DMS79 treated with DMSO at 0.1 percent for 48 hours (cell line): ENCODE data around the gene ANAPC10.
A peak's percentile ranks its signal among the peaks of the same experiment; 100 is the strongest.
"Not testable (repeated sequence)": the region's sequence is repeated elsewhere in the genome, so short reads cannot be mapped to it uniquely, and the experiment has no call there.

Experiments used
- DNase-seq: peaks from one replicate; lab custom pipeline; 2025; lab: John Stamatoyannopoulos, UW

ANAPC10 gene

DNA sequence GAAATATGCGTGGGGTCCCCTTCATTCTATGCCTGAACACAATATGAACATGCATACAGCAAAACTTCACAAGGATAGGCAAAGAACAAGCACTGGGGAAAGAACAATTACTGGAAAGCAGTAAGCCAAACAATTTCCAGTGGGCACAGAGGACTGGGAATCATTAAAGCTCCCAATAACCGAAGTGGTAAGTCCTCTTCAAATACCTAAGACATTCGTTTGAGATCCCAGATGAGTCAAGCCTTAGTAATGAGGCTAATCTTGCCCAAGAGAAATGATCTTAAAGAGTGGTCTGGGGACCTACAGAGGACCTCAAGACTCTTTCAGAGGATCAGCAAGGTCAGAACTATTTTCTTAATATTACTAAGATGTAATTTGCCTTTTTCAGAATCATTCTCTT is 28.6 kb downstream of the ANAPC10 start:
- no peak for DNase-seq

- DNase-seq: no peak
Observed at GRCh38 chr4:145066063-145066501, 31.9 kb downstream of the ANAPC10 start.

DNA sequence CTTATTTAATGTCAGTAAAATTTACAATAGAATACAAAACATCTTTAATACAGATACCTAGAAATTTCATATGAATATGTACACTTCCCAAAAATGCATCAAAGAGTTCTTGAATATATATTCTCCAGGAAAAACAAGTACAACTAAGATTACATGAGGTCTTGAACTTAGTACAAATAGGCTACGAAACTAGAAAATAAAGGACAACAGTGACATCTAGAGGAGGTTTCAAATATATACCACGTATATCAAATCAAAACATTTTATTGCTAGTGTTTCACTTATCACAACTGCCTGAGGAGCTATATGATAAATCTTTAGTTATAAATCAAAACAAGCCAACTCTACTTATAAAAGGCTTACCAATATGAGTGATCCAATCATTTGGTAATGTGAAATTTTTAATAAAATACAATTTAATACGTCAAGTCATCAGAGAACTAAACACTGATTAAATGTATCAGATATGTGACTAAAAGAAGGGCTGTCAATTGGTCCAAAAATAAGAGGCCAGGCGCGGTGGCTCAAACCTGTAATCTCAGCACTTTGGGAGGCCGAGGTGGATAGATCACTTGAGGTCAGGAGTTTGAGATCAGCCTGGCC is 36.6 kb downstream of the ANAPC10 start:
- peak; percentile 10 for DNase-seq

DNA sequence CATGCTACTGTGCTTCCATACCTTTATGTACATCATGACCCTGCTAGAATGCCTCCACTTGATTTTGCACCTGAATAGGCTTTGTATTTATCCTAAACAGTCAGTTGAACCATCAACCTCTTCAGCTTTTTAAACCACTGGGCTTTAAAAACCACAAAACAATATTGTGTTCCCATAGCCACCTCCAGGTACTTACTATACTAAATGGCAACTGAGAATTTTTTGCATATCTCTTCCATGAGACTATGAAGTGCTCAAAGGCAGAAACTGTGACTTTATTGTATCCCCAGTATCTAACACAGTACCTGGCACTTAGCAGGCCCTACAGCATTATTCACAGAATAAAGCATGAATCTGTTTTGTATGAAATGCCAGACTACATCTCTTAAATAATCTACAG is 39.7 kb downstream of the ANAPC10 start:
- no peak for DNase-seq

DNA sequence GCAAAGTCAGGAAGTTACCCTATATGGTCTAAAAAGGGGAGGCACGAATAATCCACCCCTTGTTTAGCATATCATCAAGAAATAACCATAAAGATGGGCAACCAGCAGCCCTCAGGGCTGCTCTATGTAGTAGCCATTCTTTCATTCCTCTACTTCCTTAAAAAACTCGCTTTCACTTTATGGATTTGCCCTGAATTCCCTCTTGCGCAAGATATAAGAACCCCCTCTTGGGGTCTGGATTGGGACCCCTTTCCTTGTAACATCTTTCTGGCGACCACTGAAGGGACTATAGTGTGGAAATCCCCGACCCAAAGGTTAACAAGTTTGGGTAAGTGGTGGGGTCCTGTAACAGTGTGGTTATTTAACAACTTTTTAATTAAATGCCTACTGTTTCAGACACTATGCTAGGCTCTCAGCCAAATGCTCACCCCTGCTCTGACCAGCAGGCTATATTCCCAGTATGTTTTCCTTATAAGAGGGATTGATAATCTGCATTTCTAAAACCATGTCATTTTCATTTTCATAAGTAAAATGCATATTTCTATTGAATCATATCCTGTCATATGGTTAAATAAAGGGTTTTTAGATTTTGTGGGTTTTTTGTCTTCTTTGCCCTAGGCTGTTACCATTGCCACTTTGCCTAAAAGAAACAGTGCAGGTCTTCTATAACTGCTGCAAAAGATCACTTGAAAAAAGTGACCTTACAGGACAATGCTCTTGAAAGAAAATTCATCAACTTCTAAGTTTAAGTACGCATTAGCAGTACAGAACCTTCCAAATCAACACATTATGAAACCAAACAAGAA is 41.5 kb downstream of the ANAPC10 start:
- DNase-seq: no peak

GRCh38 chr4:145055533-145056257 is 42.3 kb downstream of the ANAPC10 start:
- no peak for DNase-seq

- DNase-seq: no peak
Observed at GRCh38 chr4:145049241-145049640, 48.8 kb downstream of the ANAPC10 start.

DNA sequence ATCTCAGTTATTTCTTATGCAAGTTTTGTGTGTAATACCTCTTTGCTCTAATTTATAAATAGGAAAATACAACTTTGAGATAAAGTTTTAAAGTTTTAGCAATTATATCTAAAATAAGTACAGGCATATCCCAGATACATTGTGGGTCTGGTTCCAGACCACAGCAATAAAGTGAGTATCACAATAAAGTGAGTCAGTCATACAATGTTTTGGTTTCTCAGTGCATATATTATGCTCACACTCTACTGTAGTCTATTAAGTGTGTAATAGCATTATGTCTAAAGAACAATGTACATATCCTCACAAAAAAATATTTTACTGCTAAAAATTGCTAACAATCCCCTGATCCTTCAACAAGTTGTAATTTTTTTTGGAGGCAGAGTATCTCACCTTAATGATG is 49.2 kb downstream of the ANAPC10 start:
- DNase-seq: no peak

GRCh38 chr4:145047151-145047550 is 50.8 kb downstream of the ANAPC10 start:
- DNase-seq: no peak

DNA sequence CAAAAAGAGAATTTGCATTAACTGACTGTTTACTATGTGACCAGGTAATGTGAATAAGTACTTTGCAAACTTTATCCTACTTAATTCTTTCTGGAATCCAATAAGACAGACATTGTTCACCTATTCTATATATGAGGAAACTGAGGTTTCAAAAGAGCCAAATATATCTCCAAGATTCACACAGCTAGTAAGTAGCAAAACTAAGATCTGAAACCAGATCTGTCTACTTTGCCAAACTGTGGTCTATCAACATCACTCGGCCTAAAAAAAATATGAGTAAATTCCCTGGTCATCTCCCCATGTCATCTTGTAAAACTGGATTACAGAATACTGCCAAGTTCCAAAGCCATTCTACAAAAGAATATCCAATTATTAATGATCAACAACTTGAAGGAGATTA is 52.8 kb downstream of the ANAPC10 start:
- DNase-seq: no peak

DNA sequence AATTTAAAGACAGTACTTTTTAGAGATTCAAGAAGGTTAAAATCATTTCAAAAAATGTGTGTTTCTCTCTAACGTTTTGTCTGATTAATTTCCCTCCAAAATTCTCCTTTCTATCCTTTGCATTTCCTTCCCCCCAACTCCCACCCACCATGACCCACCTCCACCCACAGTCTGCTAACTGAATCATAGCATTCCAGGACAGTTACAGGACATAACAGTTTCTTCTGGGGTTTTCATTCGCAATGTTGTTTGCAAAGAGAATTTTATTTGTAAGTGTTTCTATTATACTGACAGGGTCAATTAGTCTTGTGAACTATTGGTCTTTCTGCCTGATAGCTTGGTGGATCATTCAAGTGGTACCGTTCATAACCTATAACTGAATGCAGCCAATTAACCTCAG is 53.7 kb downstream of the ANAPC10 start:
- no peak for DNase-seq

DNA sequence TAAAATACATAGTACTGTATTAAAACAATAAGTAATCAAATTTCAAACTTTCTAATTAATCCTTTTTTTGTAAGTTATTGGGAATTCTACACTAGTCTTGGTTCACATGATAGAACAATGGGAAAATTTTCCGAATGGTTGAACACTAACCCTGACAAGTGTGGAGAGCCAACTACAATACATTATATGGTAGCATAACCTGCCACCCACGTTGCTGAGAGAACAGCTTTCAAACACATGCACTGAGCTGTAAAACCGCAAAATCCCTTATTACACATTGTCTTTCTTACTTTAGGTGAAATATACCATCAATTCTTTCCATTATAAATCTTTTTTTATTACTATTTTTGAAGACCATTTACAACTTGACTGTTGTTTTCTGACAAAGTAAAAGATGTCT is 54.7 kb downstream of the ANAPC10 start:
- DNase-seq: no peak

GRCh38 chr4:145042601-145043285 is 55.3 kb downstream of the ANAPC10 start:
- no peak for DNase-seq

DNA sequence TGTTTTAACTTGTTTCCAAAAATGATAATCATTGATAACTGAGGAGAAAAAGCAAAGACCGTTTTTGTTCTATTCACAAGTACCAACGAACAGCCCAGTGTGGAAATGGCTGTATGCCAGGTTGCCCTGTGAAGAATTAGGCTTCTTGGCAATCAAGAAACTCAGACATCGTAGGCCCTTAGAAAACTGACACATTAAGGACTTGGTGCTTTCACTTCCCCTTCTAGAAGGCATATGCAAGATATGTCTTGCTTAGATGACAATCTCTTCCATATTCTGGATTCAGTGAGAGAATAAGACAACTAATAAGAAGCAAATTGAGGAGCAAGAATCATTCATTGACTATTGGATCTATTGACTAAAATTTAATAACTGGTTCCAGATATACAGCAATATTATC is 56.6 kb downstream of the ANAPC10 start:
- no peak for DNase-seq

GRCh38 chr4:145035494-145036136 is 62.4 kb downstream of the ANAPC10 start:
- DNase-seq: no peak

DNA sequence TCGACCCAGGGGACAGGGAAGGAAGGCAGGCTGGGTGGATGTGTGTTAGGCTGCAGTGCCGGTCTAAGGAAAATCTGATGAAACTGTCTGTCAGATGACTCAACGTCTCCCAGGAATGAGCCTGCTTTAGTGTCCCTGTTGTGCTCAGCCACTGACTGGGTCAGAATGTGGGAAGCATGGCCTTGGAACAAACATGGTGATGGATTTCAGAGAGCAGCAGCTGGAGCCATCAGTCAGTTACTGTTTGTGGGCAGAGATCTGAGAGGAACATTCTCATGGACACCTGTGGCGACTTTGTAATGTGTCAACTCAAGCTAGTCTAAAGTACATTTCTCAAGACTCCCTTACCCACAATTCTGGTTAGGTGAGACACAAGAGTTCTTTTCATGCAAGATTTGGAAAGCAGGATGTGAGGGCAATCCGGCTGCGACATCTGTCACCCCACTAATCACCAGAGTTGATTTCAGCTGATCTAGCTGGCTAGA is 63.2 kb downstream of the ANAPC10 start:
- DNase-seq: no peak

DNA sequence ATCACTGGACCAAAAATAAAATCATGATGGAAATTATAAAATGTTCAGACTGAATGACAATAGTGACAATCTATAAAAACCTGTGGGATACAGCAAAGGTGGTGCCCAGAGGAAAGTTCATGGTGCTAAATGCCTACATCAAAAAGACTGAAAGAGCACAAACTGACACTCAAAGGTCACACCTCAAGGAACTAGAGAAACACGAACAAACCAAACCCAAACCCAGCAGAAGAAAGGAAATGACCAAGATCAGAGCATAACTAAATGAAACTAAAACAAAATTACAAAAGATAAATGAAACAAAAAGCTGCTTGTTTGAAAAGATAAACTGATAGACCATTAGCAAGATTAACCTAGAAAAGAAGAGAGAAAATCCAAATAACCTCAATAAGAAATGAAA is 78.7 kb downstream of the ANAPC10 start:
- DNase-seq: no peak

- no peak for DNase-seq
Observed at GRCh38 chr4:145014365-145014764, 83.6 kb downstream of the ANAPC10 start.

DNA sequence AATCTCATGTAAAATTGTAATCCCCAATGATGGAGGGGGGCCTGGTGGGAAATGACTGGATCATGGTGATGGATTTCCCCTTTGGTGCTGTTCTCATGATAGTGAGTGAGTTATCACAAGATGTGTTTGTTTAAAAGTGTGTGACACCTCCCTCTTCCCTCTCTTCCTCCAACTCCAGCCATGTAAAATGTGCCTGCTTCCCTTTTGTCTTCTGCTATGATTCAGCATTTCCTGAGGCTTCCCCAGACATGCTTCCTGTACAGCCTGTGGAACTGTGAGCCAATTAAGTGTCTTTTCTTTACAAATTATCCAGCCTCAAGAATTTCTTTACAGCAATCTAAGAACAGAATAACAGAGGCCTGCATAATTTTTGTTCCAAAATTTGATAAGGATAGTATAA is 85.2 kb downstream of the ANAPC10 start:
- DNase-seq: no peak

- DNase-seq: no peak
Observed at GRCh38 chr4:145011636-145012035, 86.4 kb downstream of the ANAPC10 start.

DNA sequence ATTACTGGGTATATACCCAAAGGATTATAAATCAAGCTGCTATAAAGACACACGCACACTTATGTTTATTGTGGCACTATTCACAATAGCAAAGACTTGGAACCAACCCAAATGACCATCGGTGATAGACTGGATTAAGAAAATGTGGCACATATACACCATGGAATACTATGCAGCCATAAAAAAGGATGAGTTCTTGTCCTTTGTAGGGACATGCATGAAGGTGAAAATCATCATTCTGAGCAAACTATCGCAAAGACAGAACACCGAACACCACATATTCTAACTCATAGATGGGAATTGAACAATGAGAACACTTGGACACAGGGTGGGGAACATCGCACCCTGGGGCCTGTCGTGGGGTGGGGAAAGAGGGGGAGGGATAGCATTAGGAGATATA is 87.7 kb downstream of the ANAPC10 start:
- not testable (repeated sequence) for DNase-seq

DNA sequence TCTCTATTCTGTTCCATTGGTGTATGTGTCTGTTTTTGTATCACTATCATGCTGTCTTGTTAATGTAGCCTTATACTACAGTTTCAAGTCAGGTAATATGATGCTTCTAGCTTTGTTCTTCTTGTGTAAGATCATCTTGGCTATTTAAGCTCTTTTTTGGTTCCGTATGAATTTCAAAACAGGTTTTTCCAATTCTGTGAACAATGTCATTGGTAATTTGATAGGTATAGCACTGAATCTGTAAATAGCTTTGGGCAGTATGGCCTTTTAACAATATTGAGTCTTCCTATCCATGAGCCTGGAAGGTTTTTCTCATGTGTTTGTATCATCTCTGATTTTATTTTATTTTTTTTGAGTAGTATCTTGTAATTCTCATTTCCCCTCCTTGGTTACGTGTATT is 94.3 kb downstream of the ANAPC10 start:
- no peak for DNase-seq
